Calu3 (cell line): Measurements from ENCODE around the gene TMBIM4. TPM values are rescaled to one million over a fixed set of nuclear protein-coding genes. Genes with fewer than 3 reads are reported as not detected.

Source experiments
- BruUV-seq: library from RNA; stranded (reverse); fragments of 400-500 nt; replicated peaks from 2 replicates; lab custom pipeline; 2021; lab: Mats Ljungman, UMichigan
- CTCF ChIA-PET: fragments of 300-600 bp; sonication (Branson Sonifier 250); formaldehyde crosslinking; loops from one replicate; lab custom pipeline; 2022; ENCODE audit warnings: antibody characterized with exemption; lab: Charles Lee
- DNase-seq: peaks from one replicate; pipeline ENCODE4 v3.0.0; 2022
- H3K27ac Mint-ChIP-seq: one replicate; pipeline ENCODE4 v1.8.0; 2022; ENCODE audit warnings: mixed read lengths; ENCODE audit not compliant: unreplicated experiment
- H3K27me3 Mint-ChIP-seq: one replicate; pipeline ENCODE4 v1.8.0; 2022; ENCODE audit warnings: mixed read lengths; ENCODE audit not compliant: unreplicated experiment
- H3K36me3 Mint-ChIP-seq: one replicate; pipeline ENCODE4 v1.8.0; 2022; ENCODE audit warnings: mild to moderate bottlenecking, moderate library complexity, mixed read lengths; ENCODE audit not compliant: insufficient read depth, unreplicated experiment
- H3K4me1 Mint-ChIP-seq: one replicate; pipeline ENCODE4 v1.8.0; 2022; ENCODE audit warnings: mild to moderate bottlenecking, low read depth, mixed read lengths; ENCODE audit not compliant: unreplicated experiment
- H3K4me3 Mint-ChIP-seq: one replicate; pipeline ENCODE4 v1.8.0; 2022; ENCODE audit warnings: mild to moderate bottlenecking, low read depth, moderate library complexity, mixed read lengths; ENCODE audit not compliant: unreplicated experiment
- H3K9me3 Mint-ChIP-seq: one replicate; pipeline ENCODE4 v1.8.0; 2022; ENCODE audit warnings: low read depth, mixed read lengths; ENCODE audit not compliant: unreplicated experiment
- intact Hi-C: fragments of 100-400 bp; cut with micrococcal nuclease; formaldehyde crosslinking; loops from one replicate; pipeline ENCODE4 v1.10.0; 2022; ENCODE audit not compliant: unreplicated experiment
- total RNA-seq: library from RNA; stranded (reverse); gene quantifications from 2 replicates; pipeline ENCODE4 v1.2.3, GENCODE V29; 2022
- TF ChIP-seq, protein P1 (sequence below): fragments of 200-600 bp; IDR thresholded peaks from one replicate; pipeline ENCODE4 v1.8.0; 2022; ENCODE audit warnings: antibody characterized with exemption; ENCODE audit not compliant: unreplicated experiment

Gene TMBIM4
- total RNA-seq, 1 experiment from 2014 or later: 77.1 TPM

DNA sequence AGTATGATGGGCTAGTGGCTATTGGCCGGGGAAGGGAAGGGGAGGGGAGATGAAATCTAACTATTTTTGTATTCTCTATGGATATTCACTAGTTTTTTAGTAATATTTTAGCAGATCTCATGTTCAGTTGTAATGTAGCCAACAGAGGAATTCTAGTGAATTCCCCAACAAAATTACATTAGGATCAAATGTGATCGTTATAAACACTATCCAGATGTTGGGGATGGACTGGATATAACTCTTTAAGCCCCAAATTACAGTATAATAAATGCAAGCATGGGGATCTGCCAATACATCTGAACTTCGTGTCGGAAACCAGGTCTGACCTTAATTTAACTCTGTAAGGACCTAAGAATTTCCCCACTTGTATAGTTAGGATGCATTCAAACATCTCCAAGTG, 60.7 kb downstream of the TMBIM4 start:
- Mint-ChIP-seq H3K9me3 (no peaks in the 10 kb centered on the region), H3K27me3 (peaks cover 13% of the 10 kb centered on the region), H3K27ac (no peak overlapping the region), H3K36me3 (no peaks in the 10 kb centered on the region), H3K4me1 (peaks cover 7% of the 10 kb centered on the region), H3K4me3 (no peak overlapping the region)
- DNase-seq: no peak
- intact Hi-C loops: no loop called here
- TF ChIP-seq, protein P1, sequence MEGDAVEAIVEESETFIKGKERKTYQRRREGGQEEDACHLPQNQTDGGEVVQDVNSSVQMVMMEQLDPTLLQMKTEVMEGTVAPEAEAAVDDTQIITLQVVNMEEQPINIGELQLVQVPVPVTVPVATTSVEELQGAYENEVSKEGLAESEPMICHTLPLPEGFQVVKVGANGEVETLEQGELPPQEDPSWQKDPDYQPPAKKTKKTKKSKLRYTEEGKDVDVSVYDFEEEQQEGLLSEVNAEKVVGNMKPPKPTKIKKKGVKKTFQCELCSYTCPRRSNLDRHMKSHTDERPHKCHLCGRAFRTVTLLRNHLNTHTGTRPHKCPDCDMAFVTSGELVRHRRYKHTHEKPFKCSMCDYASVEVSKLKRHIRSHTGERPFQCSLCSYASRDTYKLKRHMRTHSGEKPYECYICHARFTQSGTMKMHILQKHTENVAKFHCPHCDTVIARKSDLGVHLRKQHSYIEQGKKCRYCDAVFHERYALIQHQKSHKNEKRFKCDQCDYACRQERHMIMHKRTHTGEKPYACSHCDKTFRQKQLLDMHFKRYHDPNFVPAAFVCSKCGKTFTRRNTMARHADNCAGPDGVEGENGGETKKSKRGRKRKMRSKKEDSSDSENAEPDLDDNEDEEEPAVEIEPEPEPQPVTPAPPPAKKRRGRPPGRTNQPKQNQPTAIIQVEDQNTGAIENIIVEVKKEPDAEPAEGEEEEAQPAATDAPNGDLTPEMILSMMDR: no peak
- no TSS peak for BruUV-seq
- CTCF ChIA-PET: interaction anchor here (1.0 kb wide), 1 partner anchor 12 kb away, joined by 5 read pairs; no protein-coding TSS in a partner anchor

DNA sequence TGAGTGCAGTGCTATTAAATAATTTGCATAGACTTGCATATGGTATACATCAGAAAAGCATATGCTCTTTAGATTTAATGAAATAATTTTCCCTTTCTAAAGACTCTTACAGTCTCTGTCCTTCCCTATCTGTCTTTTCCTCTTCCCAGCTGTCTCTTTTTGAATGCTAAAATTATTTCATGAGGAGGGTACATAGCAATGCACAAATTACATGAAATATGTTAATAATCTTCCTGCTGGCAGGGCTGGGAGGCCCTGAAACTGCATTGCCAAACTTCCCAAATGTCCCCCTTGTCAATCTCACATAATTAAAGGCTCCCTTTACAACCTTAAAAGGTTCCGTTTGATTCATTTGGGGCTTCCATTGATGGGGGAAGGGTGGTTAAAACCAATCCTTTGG, 61.4 kb downstream of the TMBIM4 start:
- Mint-ChIP-seq H3K27ac (no peak overlapping the region), H3K4me1 (peaks cover 7% of the 10 kb centered on the region), H3K36me3 (no peaks in the 10 kb centered on the region), H3K9me3 (no peaks in the 10 kb centered on the region), H3K4me3 (no peak overlapping the region), H3K27me3 (peaks cover 16% of the 10 kb centered on the region)
- TF ChIP-seq, protein P1: no peak
- DNase-seq: no peak
- BruUV-seq: no TSS peak
- intact Hi-C loops: no loop called here
- CTCF ChIA-PET: no interaction called here

DNA sequence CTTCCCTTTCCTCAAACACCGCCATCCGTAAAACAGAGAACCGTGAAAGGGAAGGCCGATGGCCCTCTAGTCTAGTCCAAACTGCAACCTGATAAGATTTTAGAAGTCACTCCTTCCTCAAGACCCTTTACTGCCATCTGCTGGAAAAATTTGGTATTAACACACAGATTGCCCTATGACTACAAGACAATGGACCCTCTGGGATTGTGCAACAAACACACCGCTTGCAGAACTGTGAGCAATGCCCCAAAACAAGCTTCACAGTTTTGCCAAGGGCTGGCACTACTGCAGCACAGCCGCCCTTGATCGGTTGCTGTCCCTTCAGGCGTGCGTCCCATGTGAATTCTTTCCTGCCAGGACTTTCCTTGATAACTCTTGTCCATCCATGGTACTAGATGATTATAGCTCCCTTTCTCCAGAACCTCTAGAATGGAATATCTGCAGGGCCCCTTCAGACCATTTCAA, 62.3 kb downstream of the TMBIM4 start:
- CTCF ChIA-PET: interaction anchor here (0.7 kb wide), 2 partner anchors 70 to 551 kb away, joined by 3 to 4 read pairs; no protein-coding TSS in a partner anchor
- DNase-seq: peak; percentile 88
- Mint-ChIP-seq H3K27me3 (peaks cover 25% of the 10 kb centered on the region), H3K4me1 (peaks cover 7% of the 10 kb centered on the region), H3K36me3 (no peaks in the 10 kb centered on the region), H3K9me3 (no peaks in the 10 kb centered on the region), H3K4me3 (no peak overlapping the region), H3K27ac (no peak overlapping the region)
- intact Hi-C loops: loop anchor here (1.0 kb wide), 1 partner anchor 801 kb away; no protein-coding TSS in a partner anchor
- BruUV-seq: no TSS peak
- TF ChIP-seq, protein P1: peak; percentile 78

DNA sequence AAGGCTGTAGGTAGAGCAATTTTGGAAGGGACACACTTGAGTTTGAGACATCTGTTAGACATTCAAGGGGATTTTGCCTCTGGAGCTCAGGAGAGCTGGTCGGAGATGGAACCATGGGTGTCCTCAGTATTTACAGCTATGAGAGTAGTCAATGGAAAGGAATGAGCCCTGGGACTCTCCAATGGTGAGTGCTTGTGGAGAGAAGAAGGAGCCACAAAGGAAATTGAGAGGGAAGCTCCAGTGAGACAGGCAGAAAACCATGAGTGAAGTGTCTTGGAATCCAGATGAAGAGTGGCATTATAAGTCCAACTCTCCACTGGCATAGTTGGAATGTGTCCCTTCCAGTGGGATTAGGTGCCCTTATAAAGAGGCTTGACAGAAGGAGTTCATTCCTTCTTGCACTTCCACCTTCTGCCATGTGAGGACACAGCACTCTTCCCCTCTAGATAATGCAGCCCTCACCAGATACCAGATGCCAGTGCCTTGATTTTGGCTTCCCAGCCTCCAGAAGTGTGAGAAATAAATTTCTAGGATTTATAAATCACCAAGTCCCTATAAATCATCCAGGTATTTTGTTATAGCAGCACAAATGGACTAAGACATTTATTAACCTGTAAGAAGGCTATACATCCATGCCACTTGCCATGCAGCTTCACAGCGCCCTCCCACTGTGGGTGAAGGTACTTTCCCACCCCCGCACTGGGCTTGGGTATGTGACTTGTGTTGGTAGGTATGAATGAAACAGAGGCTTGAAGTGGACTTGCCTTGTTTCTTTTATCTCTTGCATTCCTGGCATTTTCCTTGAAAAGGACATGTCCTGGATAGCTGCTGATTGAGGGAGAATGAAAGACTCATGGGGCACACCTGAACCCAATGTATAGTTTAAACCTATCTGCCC, 66.5 kb downstream of the TMBIM4 start:
- DNase-seq: peak; percentile 12
- TF ChIP-seq, protein P1: no peak
- Mint-ChIP-seq H3K4me1 (peaks cover 7% of the 10 kb centered on the region), H3K36me3 (no peaks in the 10 kb centered on the region), H3K27ac (no peak overlapping the region), H3K27me3 (peaks cover 50% of the 10 kb centered on the region), H3K4me3 (no peak overlapping the region), H3K9me3 (peaks cover 5% of the 10 kb centered on the region)
- CTCF ChIA-PET: no interaction called here
- BruUV-seq: no TSS peak
- intact Hi-C loops: no loop called here
